Subcutaneous preadipocyte (primary cell): ENCODE measurements around the gene CLASP2. TPM values are rescaled to one million over a fixed set of nuclear protein-coding genes. Genes with fewer than 3 reads are reported as not detected.

Experiments used
- small RNA-seq: library from RNA; depleted of rRNA; stranded (forward); fragments of <200 nt; gene quantifications from one replicate; pipeline ENCODE3, GENCODE V24; 2012
- total RNA-seq: library from RNA; depleted of rRNA; stranded (reverse); fragments of >200 nt; gene quantifications from 2 replicates; pipeline ENCODE4 v1.2.3, GENCODE V29; 2012

The CLASP2 gene
- total RNA-seq: 30.5 and 43.0 TPM in 2 replicates

GRCh38 chr3:33717866-33718594, at the start of gene CLASP2:
TSS of gene CLASP2 (minus strand) at chr3:33718254. CDS start at chr3:33718002, 252 bp downstream.

Small RNA genes lying within 50 kb of the gene (small RNA-seq; reads per million reads assigned to genes)
- gene COX6CP10 (not detected), gene RNA5SP128 (not detected)

Other genes starting within 250 kb of the CLASP2 start
- gene PDCD6IP, start 80.4 kb upstream of the CLASP2 start, total RNA-seq: 180 and 187 TPM in 2 replicates